OCI-LY3 (cell line): ENCODE data around the gene MAMSTR.

Experiments
- CTCF ChIP-seq: fragments of 200-600, 300-600 bp; sonication (generic); IDR thresholded peaks from 2 replicates; pipeline ENCODE4 v1.5.1; 2014; ENCODE audit warnings: antibody characterized with exemption, low read length, low read depth
- EZH2phosphoT487 ChIP-seq: fragments of 200-600 bp; shearing (Covaris generic); IDR thresholded peaks from 2 replicates; pipeline ENCODE4 v1.6.1; 2018; ENCODE audit warnings: antibody characterized with exemption, mixed run types, low read depth

GRCh38 chr19:48745208-48745995, 25.9 kb upstream of the MAMSTR start:
- TF ChIP-seq CTCF (no peak), EZH2phosphoT487 (no peak)
